Fibroblast of skin of left quadriceps (primary cell): ENCODE measurements around the gene SMG6.
"Not testable (repeated sequence)": the region's sequence is repeated elsewhere in the genome, so short reads cannot be mapped to it uniquely, and the experiment has no call there.

ENCODE experiments used
- DNase-seq, 2 experiments: peaks; one replicate each; pipeline ENCODE4 v3.0.0-alpha.2; 2013; ENCODE audit warnings: low read depth in 2 of 2

Gene SMG6

DNA sequence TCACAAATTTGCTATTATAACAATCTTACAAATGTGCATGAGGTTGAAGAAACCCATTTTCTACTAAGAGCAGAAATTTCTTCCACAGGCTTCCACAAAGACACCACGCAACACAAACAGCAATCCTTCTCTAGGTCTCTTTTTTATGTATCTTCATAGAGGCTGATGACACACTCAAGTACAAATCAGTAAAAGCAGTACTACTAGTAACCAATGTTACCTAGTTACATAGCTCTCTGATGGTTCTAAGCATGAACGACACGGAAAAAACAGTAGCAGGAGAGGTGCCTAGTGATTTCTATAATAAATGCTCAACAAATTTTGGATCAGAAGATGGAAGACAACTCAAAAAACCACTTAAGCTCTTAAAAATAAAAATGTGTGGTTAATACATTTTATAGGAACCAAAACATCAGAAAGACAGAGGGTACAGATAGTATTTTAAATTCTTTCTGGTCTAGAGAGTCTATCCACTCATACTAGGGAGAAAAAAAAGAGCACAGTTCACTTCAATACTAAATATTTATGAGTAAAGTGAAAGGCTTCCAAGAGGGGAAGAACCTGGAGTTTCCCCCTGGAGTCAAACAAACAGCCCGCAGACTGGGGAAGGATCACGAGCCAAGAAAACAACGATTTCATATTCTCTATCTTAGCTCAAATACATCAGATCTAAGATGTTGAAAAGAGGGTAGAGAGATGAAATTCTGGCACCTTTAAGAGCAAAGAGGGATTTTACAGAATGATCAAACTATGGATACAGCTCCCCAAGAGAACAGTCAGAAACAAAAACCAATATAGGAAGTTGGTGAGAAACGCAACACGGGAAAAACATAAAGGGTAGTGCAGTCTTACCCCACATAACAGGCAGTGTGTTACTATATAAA lies 40.2 kb downstream of the SMG6 start:
- no peak for DNase-seq

- peak; percentile 76 to 79 for DNase-seq
Measured at GRCh38 chr17:2262135-2262587, 41.4 kb downstream of the SMG6 start.

DNA sequence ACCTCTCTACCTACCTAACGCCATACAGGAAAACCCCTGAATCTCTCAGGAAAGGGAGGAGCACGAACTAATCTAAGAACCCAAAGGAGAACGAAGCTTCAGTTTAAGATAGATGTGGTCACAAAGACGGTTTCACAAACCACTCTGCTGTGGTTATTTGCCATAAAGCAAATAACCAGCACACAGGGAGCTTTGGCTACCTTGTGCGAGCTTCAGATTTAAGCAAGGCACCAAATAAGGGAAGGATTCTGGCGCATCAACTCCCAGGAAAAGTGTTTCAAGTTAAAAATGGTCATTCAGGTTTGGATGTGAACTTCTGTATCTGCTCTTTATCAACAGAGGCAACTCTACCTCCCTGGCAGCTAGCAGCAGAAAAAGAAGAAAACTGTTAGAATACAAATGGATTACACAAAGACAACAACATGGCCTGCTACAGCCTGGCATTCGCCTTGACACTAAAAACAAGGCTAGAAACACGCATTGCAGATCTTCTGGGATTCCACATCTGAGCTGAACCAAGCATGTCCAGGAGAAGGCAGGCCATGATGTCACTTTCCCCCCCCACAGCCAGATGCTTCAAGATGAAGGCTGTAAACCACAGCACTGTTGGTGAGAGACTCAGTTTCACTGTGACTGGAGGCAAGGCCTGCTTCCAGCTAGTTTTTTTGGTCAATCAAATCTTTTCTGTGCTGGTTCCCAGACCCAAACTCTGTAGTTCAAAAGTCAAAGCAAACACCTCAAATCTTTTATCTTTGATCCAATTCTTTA lies 43.6 kb downstream of the SMG6 start:
- peak in 1 of 2 experiments; percentile 47 for DNase-seq

DNA sequence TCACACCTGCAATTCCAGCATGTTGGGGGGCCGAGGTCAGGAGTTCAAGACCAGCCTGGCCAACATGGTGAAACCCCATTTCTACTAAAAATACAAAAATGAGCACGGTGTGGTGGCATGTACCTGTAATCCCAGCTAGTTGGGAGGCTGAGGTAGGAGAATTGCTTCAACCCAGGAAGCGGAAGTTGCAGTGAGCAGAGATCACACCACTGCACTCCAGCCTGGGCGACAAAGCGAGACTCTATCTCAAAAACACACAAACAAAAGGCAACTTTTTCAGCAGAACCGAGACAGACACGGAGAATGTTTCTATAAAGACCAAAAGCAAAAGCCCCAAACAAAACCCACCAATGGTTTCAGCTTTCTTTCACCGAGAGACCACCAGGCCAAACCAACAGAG lies 44.8 kb downstream of the SMG6 start:
- not testable (repeated sequence) for DNase-seq

- DNase-seq, result no peak
Measured at GRCh38 chr17:2253768-2254406, 49.7 kb downstream of the SMG6 start.

- DNase-seq, result no peak
Measured at GRCh38 chr17:2253362-2253761, 50.2 kb downstream of the SMG6 start.

DNA sequence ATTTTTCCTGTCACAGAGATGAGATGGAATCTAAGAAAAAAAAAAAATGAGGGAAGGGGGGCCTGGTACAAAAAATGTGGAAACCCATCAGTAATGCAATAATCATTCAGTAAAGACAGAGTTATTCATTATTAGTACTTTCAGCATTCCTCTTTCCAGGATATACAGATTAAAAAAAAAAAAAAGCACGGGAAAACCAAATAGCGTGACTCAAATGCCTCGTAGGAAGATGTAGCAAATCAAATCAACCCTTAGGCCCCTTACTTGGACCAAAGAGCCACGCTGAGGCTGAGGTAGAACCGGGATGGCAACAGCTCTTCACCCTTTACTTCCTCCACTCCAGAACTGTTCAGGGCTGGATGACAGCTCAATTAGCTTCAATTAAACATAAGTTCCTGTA lies 52.5 kb downstream of the SMG6 start:
- DNase-seq, result no peak

DNA sequence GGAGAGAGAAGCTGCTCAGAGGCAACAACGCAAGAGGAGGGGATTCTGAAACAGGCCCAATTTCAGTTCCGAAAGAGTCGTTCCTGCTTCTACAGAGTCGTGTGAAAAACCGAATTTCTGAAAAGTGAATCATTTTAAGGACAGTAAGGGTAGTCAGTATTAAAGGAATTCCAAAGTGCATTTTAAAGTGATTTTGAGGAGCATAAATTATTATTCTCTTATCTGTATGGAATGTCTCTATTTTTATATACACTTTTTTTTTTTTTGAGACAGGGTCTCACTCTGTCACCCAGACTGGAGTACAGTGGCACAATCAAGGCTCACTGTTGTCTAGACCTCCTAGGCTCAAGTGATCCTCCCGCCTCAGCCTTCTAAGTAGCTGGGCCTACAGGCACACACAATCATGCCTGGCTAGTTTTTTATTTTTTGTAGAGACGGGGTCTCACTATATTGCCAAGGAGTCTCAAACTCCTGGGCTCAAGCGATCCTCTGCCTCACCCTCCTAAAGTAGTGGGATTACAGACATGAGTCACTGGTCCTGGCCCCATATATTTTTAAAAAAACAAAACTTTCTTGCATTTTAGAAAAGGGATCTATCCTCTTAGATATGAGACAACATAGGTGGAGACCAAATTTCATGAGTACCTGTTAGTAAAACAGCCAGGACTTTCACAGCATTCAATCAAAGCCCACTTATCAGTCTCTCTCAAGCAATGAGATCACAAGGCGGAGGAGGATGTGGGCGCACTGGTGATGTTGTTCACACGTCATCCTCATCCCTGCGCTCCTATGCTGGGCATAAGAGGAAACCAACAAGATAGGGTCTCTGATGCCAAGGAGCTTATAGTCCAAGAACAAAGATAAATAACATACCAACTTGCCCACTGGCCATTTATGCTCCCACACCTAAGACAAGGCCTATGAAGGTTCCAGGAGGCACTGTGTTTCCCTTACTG lies 53.2 kb downstream of the SMG6 start:
- no peak for DNase-seq

DNA sequence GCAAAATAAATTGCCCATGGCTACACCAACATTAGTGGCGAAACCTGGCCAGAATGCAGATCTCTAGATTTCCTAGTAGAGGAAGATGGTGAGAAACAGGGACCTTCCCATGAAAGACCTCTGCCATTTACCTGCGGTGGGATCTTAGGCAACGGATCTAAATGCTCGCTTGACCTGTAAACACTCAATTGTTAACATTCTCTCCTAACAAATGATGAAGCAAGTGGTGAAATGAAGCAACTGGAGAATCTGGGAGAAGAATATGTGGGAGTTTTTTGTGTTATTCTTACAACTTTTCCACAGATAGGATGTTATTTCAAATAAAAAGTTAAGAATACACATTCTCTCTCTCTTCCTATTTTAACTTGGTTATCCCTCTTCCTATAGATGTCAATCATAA lies 56.6 kb downstream of the SMG6 start:
- no peak for DNase-seq

DNA sequence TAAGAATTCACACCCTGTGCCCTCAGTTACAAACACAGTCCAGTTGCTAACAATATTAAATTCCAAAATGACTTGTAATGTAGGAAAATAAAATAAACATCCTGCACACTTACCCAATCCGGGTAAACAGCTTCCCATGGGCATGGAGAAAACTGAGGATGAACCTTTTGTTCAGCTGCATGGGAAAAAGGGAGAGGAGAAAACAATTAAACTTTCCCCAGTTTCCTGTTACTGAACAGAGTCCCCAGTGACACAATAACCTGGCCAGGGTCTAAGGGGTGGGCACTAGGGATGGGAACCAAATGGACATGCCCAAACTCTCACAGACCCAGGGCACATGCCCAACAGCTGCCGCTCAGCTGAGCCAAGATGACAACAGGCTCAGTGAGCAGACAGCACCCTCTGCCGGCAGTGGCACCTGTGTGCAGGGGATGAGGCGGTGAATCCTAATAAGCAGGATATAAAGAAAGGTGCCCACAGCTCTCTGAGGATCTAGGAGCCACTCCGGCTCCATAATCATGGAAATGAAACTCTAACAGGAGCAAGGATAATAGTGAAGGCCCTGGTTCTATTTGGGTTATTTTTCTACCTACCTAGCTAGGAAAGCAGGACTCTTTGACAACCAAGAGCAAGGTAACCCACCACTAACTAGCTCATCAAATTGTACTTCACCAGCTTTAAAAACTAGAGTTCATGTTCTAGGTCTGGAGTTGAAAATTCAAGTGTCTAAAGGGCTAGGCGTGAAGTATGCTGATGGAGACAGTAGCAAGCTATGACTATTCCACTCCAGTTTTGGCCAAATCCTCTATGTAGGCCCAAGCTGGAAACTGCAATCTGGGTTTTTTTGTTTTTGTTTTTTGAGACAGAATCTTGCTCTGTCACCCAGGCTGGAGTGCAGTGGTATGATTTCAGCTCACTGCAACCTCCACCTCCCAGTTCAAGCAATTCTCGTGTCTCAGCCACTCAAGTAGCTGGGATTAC lies 58.8 kb downstream of the SMG6 start:
- peak in 1 of 2 experiments; percentile 66 for DNase-seq

GRCh38 chr17:2243953-2244352 lies 59.6 kb downstream of the SMG6 start:
- DNase-seq, result no peak

GRCh38 chr17:2241823-2242222 lies 61.8 kb downstream of the SMG6 start:
- peak; percentile 72 to 78 for DNase-seq

DNA sequence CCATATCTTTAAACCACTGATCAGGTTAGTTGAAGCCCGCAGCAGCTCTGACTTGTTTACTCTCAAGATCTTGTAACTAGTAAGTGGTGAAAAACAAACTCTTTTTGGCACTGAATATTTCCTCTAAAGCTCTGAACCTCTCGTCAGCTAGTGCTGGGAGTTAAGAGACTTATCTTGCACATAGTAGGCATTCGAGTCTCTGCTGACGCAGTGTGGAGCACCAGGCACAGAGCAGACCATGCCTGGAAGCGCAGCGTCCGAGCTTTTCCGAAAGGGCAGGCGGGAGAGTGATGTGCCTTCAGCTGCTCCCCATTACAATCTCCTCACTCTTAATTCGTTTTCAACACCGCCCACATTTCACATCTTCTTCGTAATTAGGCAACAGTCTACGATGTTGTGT lies 63.0 kb downstream of the SMG6 start:
- DNase-seq, result no peak

DNA sequence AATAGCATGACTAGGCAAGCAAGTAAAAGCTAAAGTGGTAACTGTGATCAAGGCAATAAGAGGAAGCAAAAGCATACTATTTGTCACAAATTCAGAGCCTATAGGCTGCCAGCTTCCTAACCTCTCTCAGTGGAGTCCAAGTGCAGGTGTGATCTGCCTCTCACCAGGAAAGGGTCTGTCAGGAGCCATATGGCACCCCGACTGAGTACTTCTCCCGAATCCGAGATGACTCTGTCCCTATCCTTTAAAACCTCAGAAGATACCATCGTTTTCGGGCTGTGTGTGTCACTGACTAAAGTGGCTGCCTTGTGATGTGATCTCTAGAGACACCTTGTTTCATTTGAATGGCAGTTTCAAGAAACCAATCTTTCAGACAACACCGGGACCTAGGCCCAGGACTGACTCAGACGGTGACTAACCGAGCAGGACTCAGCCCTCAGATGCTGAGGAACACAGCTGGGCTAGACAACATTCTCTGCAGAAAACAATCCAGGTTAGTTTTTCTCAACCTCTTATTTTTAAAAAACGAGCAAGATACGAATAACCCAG lies 63.6 kb downstream of the SMG6 start:
- no peak for DNase-seq

DNA sequence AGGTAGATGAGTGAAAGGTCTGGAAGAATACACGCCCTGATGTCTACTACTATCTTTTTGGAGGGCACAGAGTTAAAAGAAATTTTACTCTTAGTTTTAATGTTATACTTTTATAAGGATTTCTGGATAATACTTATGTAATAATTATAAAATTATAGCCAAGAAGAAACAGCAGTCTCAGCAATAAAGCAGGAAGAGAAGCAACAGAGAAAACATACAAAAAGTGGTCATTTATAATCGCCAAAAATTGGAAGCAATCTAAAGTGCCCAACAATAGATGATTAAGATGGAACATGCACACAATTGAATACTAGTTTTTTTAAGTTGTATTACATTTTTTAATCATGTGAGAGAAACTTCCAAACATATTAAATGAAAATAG lies 64.4 kb downstream of the SMG6 start:
- DNase-seq, result no peak

- no peak for DNase-seq
Measured at GRCh38 chr17:2238432-2239169, 65.0 kb downstream of the SMG6 start.

DNA sequence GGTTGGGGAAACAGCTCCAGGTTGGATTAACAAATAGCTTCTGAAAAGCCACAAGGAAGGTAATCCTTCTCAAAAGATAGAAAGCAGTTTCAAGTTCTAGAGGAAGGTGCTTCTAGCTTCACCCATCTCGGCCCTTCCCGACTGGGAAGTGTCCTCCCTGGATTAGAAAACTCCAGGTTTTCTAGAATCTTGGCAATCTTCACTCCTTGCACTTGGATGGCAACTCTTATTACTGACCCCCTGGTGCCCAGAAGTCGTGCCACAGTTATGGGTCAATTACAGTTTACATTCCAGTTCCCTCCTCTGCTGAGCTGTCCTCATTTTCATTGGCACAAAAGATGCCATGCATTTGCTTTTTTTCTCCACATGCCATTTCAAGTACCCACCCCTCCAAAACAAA lies 65.6 kb downstream of the SMG6 start:
- DNase-seq, result no peak

DNA sequence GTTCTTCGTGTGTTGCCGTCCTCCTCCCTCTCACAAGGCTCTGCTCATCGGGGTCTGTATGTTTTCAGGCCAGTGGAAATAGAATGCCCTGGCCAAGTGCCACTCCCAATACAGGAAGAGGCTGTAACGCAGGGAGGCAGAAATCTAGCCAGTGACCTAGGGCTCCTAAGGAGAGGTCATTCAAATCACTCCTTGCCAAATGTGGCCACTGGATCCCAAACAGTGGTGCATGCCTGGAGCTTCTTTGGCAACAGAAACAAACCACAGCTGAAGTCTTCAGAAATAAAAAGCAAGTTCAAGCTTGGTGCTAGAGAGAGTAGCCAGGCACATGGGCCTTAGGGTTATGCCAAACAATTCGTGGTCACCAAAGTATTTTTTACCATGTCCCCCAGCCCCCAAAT lies 66.1 kb downstream of the SMG6 start:
- no peak for DNase-seq

DNA sequence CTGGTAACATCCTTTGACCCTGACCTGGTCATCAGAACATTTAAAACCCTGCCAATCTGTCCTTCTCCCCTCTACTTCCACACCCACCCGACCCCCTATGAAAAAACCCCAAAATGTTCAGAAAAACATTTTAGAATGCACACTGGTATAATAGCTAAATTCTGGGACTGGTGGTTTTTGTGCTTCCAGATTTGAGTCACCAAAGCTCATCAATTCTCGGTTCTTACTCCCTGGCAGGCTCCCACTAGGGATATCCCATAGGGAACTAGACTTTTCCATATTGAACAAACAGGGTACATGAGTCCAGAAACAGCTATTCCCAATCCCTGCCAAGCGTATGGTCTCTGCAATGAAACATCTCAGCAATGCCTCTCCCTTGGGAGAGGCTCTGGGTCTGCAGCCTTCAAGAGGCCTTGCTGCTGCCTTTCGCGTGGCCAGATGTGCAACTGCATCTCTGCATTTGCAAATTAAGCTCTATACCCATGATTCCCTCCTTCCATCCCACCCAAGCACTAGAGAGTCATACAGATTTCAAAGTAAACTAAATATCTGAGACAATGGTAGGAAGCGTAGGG lies 67.7 kb downstream of the SMG6 start:
- DNase-seq, result peak; percentile 88 to 90
